Sigmoid colon (tissue), 7 donors: Measurements from ENCODE around the gene PLEKHG7. TPM values are rescaled to one million over a fixed set of nuclear protein-coding genes. Genes with fewer than 3 reads are reported as not detected.

ENCODE experiments used
- DNase-seq: peaks from one replicate; pipeline ENCODE4 v3.0.0-alpha.2; 2019
- H3K27ac ChIP-seq, 4 donors: fragments of 200-600 bp; sonication (generic); one replicate each; pipeline ENCODE4 v1.5.1; 2016 to 2019; ENCODE audit warnings: mild to moderate bottlenecking in 1 of 4
- H3K27me3 ChIP-seq, 3 donors: fragments of 200-600 bp; sonication (generic); one replicate each; pipeline ENCODE4 v1.5.1; 2019; ENCODE audit warnings: mild to moderate bottlenecking in 1 of 3
- H3K36me3 ChIP-seq, 4 donors: fragments of 200-600 bp; sonication (generic); one replicate each; pipeline ENCODE4 v1.5.1; 2016 to 2019
- H3K4me1 ChIP-seq, 4 donors: fragments of 200-600 bp; sonication (generic); one replicate each; pipeline ENCODE4 v1.5.1; 2017 to 2019
- H3K4me3 ChIP-seq, 4 donors: fragments of 200-600 bp; sonication (generic); one replicate each; pipeline ENCODE4 v1.5.1; 2017 to 2019; ENCODE audit warnings: mild to moderate bottlenecking in 2 of 4, moderate library complexity in 1 of 4
- H3K9me3 ChIP-seq, 4 donors: fragments of 200-600 bp in 3 of 4; sonication (generic) in 3 of 4; one replicate each; pipeline versions ENCODE4 v1.5.1 to v1.6.1; 2013 to 2019
- CTCF ChIP-seq, 4 experiments: fragments of 450-650 bp in 3 of 4; fragments of 200-600 bp in 1 of 4; IDR thresholded peaks; one replicate each; pipeline ENCODE4 v1.5.1; 2016 to 2019; ENCODE audit warnings: antibody characterized with exemption in 4 of 4, mild to moderate bottlenecking in 3 of 4, moderate library complexity in 2 of 4
- EP300 ChIP-seq, 4 donors: sonication (generic); formaldehyde crosslinking; IDR thresholded peaks; one replicate each; pipeline ENCODE4 v1.6.1; 2017; ENCODE audit warnings: antibody characterized with exemption in 4 of 4
- POLR2A ChIP-seq, 2 donors: fragments of 450-650 bp; IDR thresholded peaks; one replicate each; pipeline ENCODE4 v1.6.1; 2016; ENCODE audit warnings: antibody characterized with exemption in 2 of 2, mild to moderate bottlenecking in 2 of 2, moderate library complexity in 2 of 2
- POLR2AphosphoS5 ChIP-seq, 4 donors: sonication (generic); formaldehyde crosslinking; IDR thresholded peaks; one replicate each; pipeline ENCODE4 v1.6.1; 2017; ENCODE audit warnings: antibody characterized with exemption in 4 of 4
- WGBS, 2 donors: extraction: QIAGEN DNeasy Blood & Tissue Kit; methylation state at CpG; one replicate each; pipeline ENCODE4 v1.1.7; 2013; 5-methylcytosine and 5-hydroxymethylcytosine counted together
- intact Hi-C: fragments of 100-400 bp; cut with DNase I; formaldehyde crosslinking; loops from one replicate; pipeline ENCODE4 v1.15.1; 2023
- polyA plus RNA-seq, 3 donors: library from polyadenylated mRNA; stranded (reverse); fragments of 200-250 nt; gene quantifications; one replicate each; pipeline ENCODE4 v1.2.3, GENCODE V29; 2013
- total RNA-seq, 4 donors: library from RNA; depleted of rRNA; stranded (reverse); fragments of >200 nt; gene quantifications; one replicate each; pipeline ENCODE4 v1.1.0, GENCODE V29; 2016
- donor health status: healthy with polysubstance abuse.
- donor health status: Bipolar disorder and iron deficiency.
- donor health status: healthy.

The PLEKHG7 gene
- total and polyA plus RNA-seq, 7 donors, result 0.23 to 0.71 (median 0.50) TPM; not detected in 3

- H3K36me3 ChIP-seq, result no peaks in the 10 kb centered on the region
- peaks cover 0 to 3% (median 0%) of the 10 kb centered on the region in 4 donors for H3K9me3 ChIP-seq
- no peak overlapping the region for H3K27ac ChIP-seq
- no peaks in the 10 kb centered on the region for H3K27me3 ChIP-seq
- peaks cover 0 to 3% (median 0%) of the 10 kb centered on the region in 4 donors for H3K4me1 ChIP-seq
- intact Hi-C loops, result no loop called here
- WGBS, 2 donors, result 92 to 95% methylated on average over 1 of the region's 1 CpG
- no peak for TF ChIP-seq POLR2AphosphoS5 (IDR thresholded peaks at IDR 0.05)
- no peak for TF ChIP-seq POLR2A (IDR thresholded peaks at IDR 0.05)
- TF ChIP-seq CTCF (IDR thresholded peaks at IDR 0.05), result no peak
- no peak for TF ChIP-seq EP300 (IDR thresholded peaks at IDR 0.05)
- no peak overlapping the region for H3K4me3 ChIP-seq
- no peak for DNase-seq
These were observed 1.3 kb upstream of the PLEKHG7 start for GRCh38 chr12:92701441-92701840.

- H3K27me3 ChIP-seq, result no peaks in the 10 kb centered on the region
- TF ChIP-seq POLR2AphosphoS5 (IDR thresholded peaks at IDR 0.05) (no peak), EP300 (IDR thresholded peaks at IDR 0.05) (no peak), CTCF (IDR thresholded peaks at IDR 0.05) (no peak), POLR2A (IDR thresholded peaks at IDR 0.05) (no peak)
- H3K9me3 ChIP-seq, result no peaks in the 10 kb centered on the region
- H3K4me3 ChIP-seq, result no peak overlapping the region
- H3K27ac ChIP-seq, result no peak overlapping the region
- no peak for DNase-seq
- 85 to 93% methylated on average over 4 of the region's 4 CpGs for WGBS, 2 donors
- H3K4me1 ChIP-seq, result no peaks in the 10 kb centered on the region
- H3K36me3 ChIP-seq, result no peaks in the 10 kb centered on the region
- intact Hi-C loops, result no loop called here
These were observed 997 bp downstream of the PLEKHG7 start for GRCh38 chr12:92703786-92704185.

- Histone ChIP-seq H3K4me1 (no peaks in the 10 kb centered on the region), H3K4me3 (no peak overlapping the region), H3K36me3 (no peaks in the 10 kb centered on the region), H3K9me3 (no peaks in the 10 kb centered on the region), H3K27ac (no peak overlapping the region), H3K27me3 (no peaks in the 10 kb centered on the region)
- WGBS, 2 donors, result 97% methylated on average over 7 of the region's 7 CpGs
- no peak for DNase-seq
- TF ChIP-seq EP300 (IDR thresholded peaks at IDR 0.05) (no peak), CTCF (IDR thresholded peaks at IDR 0.05) (no peak), POLR2AphosphoS5 (IDR thresholded peaks at IDR 0.05) (no peak), POLR2A (IDR thresholded peaks at IDR 0.05) (no peak)
- intact Hi-C loops, result no loop called here
These were observed 3.8 kb downstream of the PLEKHG7 start for GRCh38 chr12:92706594-92706993.

GRCh38 chr12:92707926-92708325, 5.1 kb downstream of the PLEKHG7 start:
- H3K9me3 ChIP-seq, result no peaks in the 10 kb centered on the region
- intact Hi-C loops, result no loop called here
- no peaks in the 10 kb centered on the region for H3K4me1 ChIP-seq
- H3K36me3 ChIP-seq, result no peaks in the 10 kb centered on the region
- no peak for DNase-seq
- no peak overlapping the region for H3K4me3 ChIP-seq
- H3K27ac ChIP-seq, result no peak overlapping the region
- H3K27me3 ChIP-seq, result no peaks in the 10 kb centered on the region
- WGBS, 2 donors, result 93 to 94% methylated on average over 1 of the region's 1 CpG
- TF ChIP-seq POLR2AphosphoS5 (IDR thresholded peaks at IDR 0.05), result no peak
- TF ChIP-seq EP300 (IDR thresholded peaks at IDR 0.05), result no peak
- TF ChIP-seq CTCF (IDR thresholded peaks at IDR 0.05), result no peak
- no peak for TF ChIP-seq POLR2A (IDR thresholded peaks at IDR 0.05)

- Histone ChIP-seq H3K27ac (no peak overlapping the region), H3K4me3 (no peak overlapping the region), H3K4me1 (no peaks in the 10 kb centered on the region), H3K9me3 (peaks cover 0 to 5% (median 0%) of the 10 kb centered on the region in 4 donors), H3K27me3 (no peaks in the 10 kb centered on the region), H3K36me3 (no peaks in the 10 kb centered on the region)
- intact Hi-C loops, result no loop called here
- DNase-seq, result no peak
- WGBS, 2 donors, result 43 to 63% methylated on average over 1 of the region's 1 CpG
- no peak for TF ChIP-seq POLR2A (IDR thresholded peaks at IDR 0.05)
- TF ChIP-seq POLR2AphosphoS5 (IDR thresholded peaks at IDR 0.05), result no peak
- TF ChIP-seq EP300 (IDR thresholded peaks at IDR 0.05), result no peak
- no peak for TF ChIP-seq CTCF (IDR thresholded peaks at IDR 0.05)
These were observed 12.8 kb downstream of the PLEKHG7 start for GRCh38 chr12:92715625-92716024.
